Activated T-cell treated with anti-CD3 and anti-CD28 coated beads for 24 hours (primary cell): ENCODE data around the gene SIT1.
A peak's percentile ranks its signal among the peaks of the same experiment; 100 is the strongest.

Experiments
- DNase-seq: peaks from one replicate; pipeline ENCODE4 v3.0.0-alpha.2; 2020; ENCODE audit warnings: low read depth

Gene SIT1

GRCh38 chr9:35650341-35651158 is at the start of gene SIT1:
Gene SIT1 (minus strand): TSS chr9:35650931. CDS start chr9:35650853, 78 bp downstream.
- no peak for DNase-seq

GRCh38 chr9:35700031-35700430 is 49.3 kb upstream of the SIT1 start:
- no peak for DNase-seq

GRCh38 chr9:35698231-35698630 is 47.5 kb upstream of the SIT1 start:
- DNase-seq: no peak

- DNase-seq: no peak
These were observed 46.8 kb upstream of the SIT1 start for GRCh38 chr9:35697486-35697885.

- peak; percentile 40 for DNase-seq
These were observed 45.9 kb upstream of the SIT1 start for GRCh38 chr9:35696520-35697215.

GRCh38 chr9:35695943-35696401 is 45.2 kb upstream of the SIT1 start:
- DNase-seq: no peak

- DNase-seq: no peak
These were observed 41.1 kb upstream of the SIT1 start for GRCh38 chr9:35691757-35692301.

- no peak for DNase-seq
These were observed 40.6 kb upstream of the SIT1 start for GRCh38 chr9:35691334-35691650.

- DNase-seq: no peak
These were observed 40.0 kb upstream of the SIT1 start for GRCh38 chr9:35690614-35691333.

GRCh38 chr9:35690294-35690613 is 39.5 kb upstream of the SIT1 start:
- no peak for DNase-seq

GRCh38 chr9:35689542-35690293 is 39.0 kb upstream of the SIT1 start, which contains the start of gene TPM2:
Gene TPM2 (minus strand): TSS chr9:35689925. CDS start chr9:35689817, 108 bp downstream.
- no peak for DNase-seq

- no peak for DNase-seq
These were observed 38.1 kb upstream of the SIT1 start for GRCh38 chr9:35688558-35689541.

- no peak for DNase-seq
These were observed 37.3 kb upstream of the SIT1 start for GRCh38 chr9:35687972-35688557.

GRCh38 chr9:35687306-35687705 is 36.6 kb upstream of the SIT1 start:
- DNase-seq: no peak

- no peak for DNase-seq
These were observed 35.8 kb upstream of the SIT1 start for GRCh38 chr9:35686222-35687203.

- DNase-seq: no peak
These were observed 34.8 kb upstream of the SIT1 start for GRCh38 chr9:35685506-35685905.

GRCh38 chr9:35684921-35685320 is 34.2 kb upstream of the SIT1 start:
- DNase-seq: no peak

GRCh38 chr9:35683323-35683722 is 32.6 kb upstream of the SIT1 start:
- no peak for DNase-seq
